ENCODE data around the gene XG. TPM values are rescaled to one million over a fixed set of nuclear protein-coding genes. Genes with fewer than 3 reads are reported as not detected.

Gene XG
- polyA plus RNA-seq, 3 donors: not detected

DNA sequence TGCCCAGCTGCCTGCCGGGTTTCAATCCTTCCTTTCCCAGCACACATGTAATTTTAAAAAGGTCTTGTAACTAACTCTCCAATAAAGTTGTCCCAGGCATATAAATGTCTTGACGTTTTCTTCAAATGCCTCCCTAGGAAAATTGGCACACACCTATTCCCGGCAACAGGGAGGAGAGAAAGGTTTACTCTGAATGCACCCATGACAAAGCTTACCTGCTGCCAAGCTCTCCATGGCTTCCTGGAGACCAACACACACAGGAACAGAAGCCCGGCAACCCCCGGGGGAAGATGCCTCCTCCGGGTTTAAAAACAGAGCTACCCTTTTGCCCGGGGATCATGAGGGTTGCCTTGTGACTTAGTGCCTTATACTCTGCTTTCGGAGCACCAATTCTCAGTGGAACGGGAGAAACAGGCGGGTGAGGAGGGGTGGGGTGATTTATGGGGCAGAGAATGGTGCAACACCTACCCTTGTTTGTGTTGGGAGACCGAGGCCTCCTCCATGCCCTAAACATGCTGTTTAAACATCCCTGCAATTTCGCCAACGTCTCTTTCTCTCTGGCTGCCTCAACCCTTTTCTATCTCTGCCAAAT lies 72.1 kb downstream of the XG start:
- TF ChIP-seq CTCF (IDR thresholded peaks at IDR 0.05): no peak

GRCh38 chrX:2824886-2825285 lies 73.0 kb downstream of the XG start:
- intact Hi-C loops (cut with micrococcal nuclease): no loop called here
- Mint-ChIP-seq H3K4me3 (no peak overlapping the region), H3K9me3 (peaks cover 0 to 4% (median 0%) of the 10 kb centered on the region in 7 donors), H3K4me1 (no peaks in the 10 kb centered on the region), H3K27ac (no peak overlapping the region), H3K27me3 (ENCODE audit: low read depth in 3 of 3) (peaks cover 5 to 21% (median 9%) of the 10 kb centered on the region in 3 donors), H3K36me3 (no peaks in the 10 kb centered on the region)
- Histone ChIP-seq H2AFZ (ENCODE audit: insufficient read depth, low read depth, low read length, poor library complexity, severe bottlenecking) (no peak overlapping the region), H3K4me1 (ENCODE audit: control insufficient read depth in 1 of 2, insufficient read depth in 2 of 2, low read length in 2 of 2) (peaks cover 0 to 6% of the 10 kb centered on the region in 2 donors), H3K4me3 (replicated peaks in 1 of 3; ENCODE audit: low read depth in 2 of 3, low read length in 3 of 3) (no peak overlapping the region), H3K79me2 (ENCODE audit: insufficient read depth, low read length) (no peaks in the 10 kb centered on the region), H3K9me3 (replicated peaks in 1 of 2; ENCODE audit: control insufficient read depth in 1 of 2, insufficient read depth in 1 of 2, low read length in 2 of 2) (peaks cover 0 to 11% of the 10 kb centered on the region in 2 donors), H3K36me3 (replicated peaks in 1 of 2; ENCODE audit: control insufficient read depth in 1 of 2, insufficient read depth in 2 of 2, low read length in 2 of 2) (no peaks in the 10 kb centered on the region), H3K4me2 (replicated peaks; ENCODE audit: extremely low read depth, low read length, poor library complexity, severe bottlenecking) (no peak overlapping the region), H4K20me1 (ENCODE audit: insufficient read depth, low read length) (no peaks in the 10 kb centered on the region), H3K9ac (ENCODE audit: insufficient read depth, low read length, poor library complexity, severe bottlenecking) (no peak overlapping the region), H3K27ac (ENCODE audit: low read depth in 1 of 2, low read length in 2 of 2) (no peak overlapping the region), H3K27me3 (ENCODE audit: control insufficient read depth in 2 of 2, insufficient read depth in 2 of 2, low read length in 2 of 2) (peaks cover 19 to 24% of the 10 kb centered on the region in 2 donors)
- DNase-seq: no peak
- TF ChIP-seq CTCF (IDR thresholded peaks at IDR 0.05): no peak

More for the DNA sequence above, 72.1 kb downstream of the XG start:
- Histone ChIP-seq H3K4me1 (ENCODE audit: control insufficient read depth in 1 of 2, insufficient read depth in 2 of 2, low read length in 2 of 2) (peaks cover 0 to 3% of the 10 kb centered on the region in 2 donors), H4K20me1 (ENCODE audit: insufficient read depth, low read length) (no peaks in the 10 kb centered on the region), H3K9ac (ENCODE audit: insufficient read depth, low read length, poor library complexity, severe bottlenecking) (no peak overlapping the region), H3K27me3 (ENCODE audit: control insufficient read depth in 2 of 2, insufficient read depth in 2 of 2, low read length in 2 of 2) (peaks cover 13 to 16% of the 10 kb centered on the region in 2 donors), H3K79me2 (ENCODE audit: insufficient read depth, low read length) (no peaks in the 10 kb centered on the region), H3K36me3 (replicated peaks in 1 of 2; ENCODE audit: control insufficient read depth in 1 of 2, insufficient read depth in 2 of 2, low read length in 2 of 2) (no peaks in the 10 kb centered on the region), H3K9me3 (replicated peaks in 1 of 2; ENCODE audit: control insufficient read depth in 1 of 2, insufficient read depth in 1 of 2, low read length in 2 of 2) (peaks cover 0 to 11% of the 10 kb centered on the region in 2 donors), H3K4me3 (replicated peaks in 1 of 3; ENCODE audit: low read depth in 2 of 3, low read length in 3 of 3) (no peak overlapping the region), H3K27ac (ENCODE audit: low read depth in 1 of 2, low read length in 2 of 2) (no peak overlapping the region), H3K4me2 (replicated peaks; ENCODE audit: extremely low read depth, low read length, poor library complexity, severe bottlenecking) (no peak overlapping the region), H2AFZ (ENCODE audit: insufficient read depth, low read depth, low read length, poor library complexity, severe bottlenecking) (no peak overlapping the region)
- Mint-ChIP-seq H3K4me3 (no peak overlapping the region), H3K9me3 (peaks cover 0 to 4% (median 0%) of the 10 kb centered on the region in 7 donors), H3K27me3 (ENCODE audit: low read depth in 3 of 3) (peaks cover 0 to 11% (median 3%) of the 10 kb centered on the region in 3 donors), H3K36me3 (no peaks in the 10 kb centered on the region), H3K4me1 (no peaks in the 10 kb centered on the region), H3K27ac (no peak overlapping the region)
- WGBS (ENCODE audit: insufficient coverage): no CpG with 5 or more reads among the region's 13 CpGs
- intact Hi-C loops (cut with micrococcal nuclease): no loop called here
- DNase-seq: no peak

All from CD14-positive monocyte (primary cell).